Activated T-cell treated with anti-CD3 and anti-CD28 coated beads for 1 hour (primary cell): ENCODE results near the gene VAPB.
A peak's percentile ranks its signal among the peaks of the same experiment; 100 is the strongest.

ENCODE experiments used
- DNase-seq: peaks from one replicate; pipeline ENCODE4 v3.0.0-alpha.2; 2020; ENCODE audit warnings: low read depth

The VAPB gene

GRCh38 chr20:58378704-58379103, 10.3 kb upstream of the VAPB start:
- no peak for DNase-seq

GRCh38 chr20:58381627-58382026, 7.4 kb upstream of the VAPB start:
- DNase-seq = no peak

GRCh38 chr20:58382096-58382495, 6.9 kb upstream of the VAPB start:
- DNase-seq = no peak

DNA sequence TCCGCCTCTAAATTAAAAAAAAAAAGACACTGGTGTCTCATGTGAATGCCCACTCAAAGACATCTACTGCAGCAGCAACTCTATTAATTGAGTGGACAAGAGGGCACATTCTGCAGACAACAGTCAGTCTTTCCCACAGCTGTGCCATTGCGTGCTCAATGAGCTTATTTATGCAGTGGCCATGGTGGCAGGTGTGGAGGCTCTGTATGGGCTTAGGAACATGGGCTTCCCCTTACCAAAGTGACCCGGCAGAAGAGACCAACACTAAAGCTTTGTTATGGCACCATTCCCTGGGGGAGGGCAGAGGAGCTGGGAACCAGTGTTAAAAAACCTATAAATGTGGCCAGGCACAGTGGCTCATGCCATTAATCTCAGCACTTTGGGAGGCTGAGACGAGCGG, 4.2 kb upstream of the VAPB start:
- no peak for DNase-seq

DNA sequence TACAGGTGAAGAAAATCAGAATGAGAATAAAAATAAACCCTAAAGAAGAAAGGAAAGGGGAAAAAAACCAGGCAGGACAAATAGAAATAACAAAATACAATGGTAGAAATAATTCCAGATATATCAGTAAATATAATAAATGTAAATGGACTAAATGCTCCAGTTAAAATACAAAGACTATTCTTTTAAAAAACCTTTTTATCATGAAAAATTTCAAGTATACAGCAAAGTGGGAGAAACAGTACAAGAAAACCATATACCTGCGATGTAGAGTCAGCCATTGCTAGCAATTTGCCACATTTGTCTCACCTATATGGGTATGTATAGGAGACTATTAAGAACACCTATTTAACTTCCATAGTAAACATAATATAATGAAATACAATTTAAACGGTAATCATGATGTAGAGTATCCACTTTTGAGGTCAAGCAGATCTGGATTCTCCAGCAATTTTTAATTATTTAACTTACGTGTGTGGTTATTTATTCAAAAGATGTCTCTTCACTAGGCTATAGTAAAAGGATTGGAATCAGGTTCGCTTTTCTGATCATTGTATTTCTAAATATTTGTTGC, 914 bp upstream of the VAPB start:
- DNase-seq = no peak

GRCh38 chr20:58389324-58389967, 417 bp downstream of the VAPB start:
- peak; percentile 6 for DNase-seq

DNA sequence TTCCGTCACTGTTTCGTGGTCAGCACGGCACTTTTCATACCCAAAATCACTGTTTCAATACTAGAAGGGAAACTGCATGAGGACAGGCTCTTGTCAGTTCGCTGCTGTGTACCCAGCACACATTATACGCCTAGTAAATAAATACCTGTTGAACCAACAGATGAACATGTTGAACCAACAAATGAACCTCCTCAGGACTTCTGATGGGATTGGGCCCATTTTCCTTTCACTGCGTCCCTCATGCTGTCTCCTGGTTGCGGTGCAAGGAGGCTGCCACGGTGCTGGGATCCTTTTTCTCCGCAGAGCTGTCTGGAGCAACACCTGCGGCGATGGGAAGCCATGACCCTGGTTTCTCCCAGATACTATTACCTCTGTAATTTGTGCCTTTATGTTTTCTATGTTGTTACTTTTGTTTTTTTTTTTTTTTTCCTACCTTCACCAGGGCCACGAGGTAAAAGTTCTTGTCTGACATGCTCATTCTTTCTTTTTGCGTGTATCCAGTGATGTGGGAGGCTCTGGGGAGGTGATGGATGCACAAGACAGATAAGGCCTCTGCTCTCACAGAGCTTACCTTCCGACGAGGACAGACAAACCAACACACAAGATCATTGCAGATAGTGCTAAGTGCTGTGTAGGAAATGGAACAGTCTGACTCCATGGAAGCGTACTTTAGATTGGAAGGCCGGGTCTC, 1.1 kb downstream of the VAPB start:
- DNase-seq = no peak

DNA sequence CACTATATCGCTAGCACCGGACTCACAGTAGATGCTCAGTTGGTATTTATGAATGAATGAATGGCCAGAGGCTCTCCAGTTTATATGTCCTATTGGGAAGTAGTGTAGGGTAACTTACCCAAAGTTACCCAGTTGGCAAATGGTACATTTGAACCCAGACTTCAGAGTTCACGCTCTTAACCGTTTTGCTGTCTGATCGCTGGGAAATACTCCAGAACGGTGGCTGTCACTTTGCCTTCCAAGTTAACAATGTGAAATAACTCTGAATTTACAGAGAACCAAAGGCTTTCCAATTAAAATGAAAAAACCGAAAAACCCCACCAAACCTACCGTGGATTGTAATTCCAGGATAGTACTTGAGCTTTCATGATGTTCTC, 1.6 kb downstream of the VAPB start:
- DNase-seq = no peak

- no peak for DNase-seq
Observed at GRCh38 chr20:58392286-58392685, 3.3 kb downstream of the VAPB start.

DNA sequence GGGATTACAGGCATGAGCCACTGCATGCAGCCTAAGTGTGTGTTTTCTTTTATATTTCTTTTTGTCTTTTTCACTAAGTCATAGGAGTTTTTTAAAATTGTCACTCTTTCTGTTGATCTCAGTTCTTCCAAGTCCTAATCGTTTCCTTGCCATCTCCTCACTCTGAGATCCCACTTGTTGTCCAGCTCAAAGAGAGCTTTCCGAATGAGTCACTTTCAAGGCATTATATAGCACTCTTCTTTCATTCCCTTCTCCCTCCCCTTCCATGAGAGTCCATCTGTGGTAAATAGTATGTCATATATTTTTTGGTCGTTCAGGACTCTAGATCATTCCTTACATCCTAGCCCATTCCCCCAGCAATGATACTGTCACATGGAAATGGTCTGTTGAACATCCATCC, 4.3 kb downstream of the VAPB start:
- no peak for DNase-seq

- no peak for DNase-seq
Observed at GRCh38 chr20:58394801-58395200, 5.8 kb downstream of the VAPB start.

DNA sequence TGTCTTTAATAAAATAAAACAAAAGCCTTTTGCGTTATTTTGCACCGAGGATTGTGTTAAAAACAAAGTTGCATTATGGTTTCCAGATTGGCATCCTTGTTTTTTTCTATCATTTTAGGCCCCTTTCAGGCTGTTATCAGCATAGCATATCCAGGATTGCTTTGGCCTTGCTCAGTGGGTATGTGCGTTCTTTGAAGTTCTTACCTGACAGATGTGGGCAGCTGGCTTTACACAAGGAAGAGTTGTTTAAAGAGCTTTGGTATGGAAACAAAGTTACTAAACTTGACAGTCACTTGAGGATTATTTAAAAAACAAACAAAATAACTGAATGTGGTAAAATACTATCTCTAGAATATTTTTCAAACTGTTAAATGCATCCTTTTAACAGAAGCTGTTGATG, 6.6 kb downstream of the VAPB start:
- no peak for DNase-seq

DNA sequence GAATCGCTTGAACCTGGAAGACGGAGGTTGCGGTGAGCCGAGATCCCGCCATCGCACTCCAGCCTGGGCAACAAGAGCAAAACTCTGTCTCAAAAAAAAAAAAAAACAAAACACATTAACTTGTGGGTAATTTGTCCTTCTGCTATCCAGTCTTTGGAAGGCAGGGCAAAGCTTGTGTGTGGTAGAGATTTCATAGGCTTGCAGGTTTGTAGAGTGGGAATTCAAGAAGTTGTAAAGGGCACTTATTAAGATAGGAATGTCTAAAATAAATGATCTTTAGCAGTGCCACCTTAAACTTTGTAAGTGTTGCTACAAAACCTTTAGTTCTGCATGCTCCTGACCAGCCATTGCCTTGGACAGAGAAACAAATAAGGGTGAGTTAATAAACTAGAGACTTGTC, 8.4 kb downstream of the VAPB start:
- no peak for DNase-seq

GRCh38 chr20:58398254-58398653, 9.2 kb downstream of the VAPB start:
- DNase-seq = no peak

GRCh38 chr20:58399926-58400325, 10.9 kb downstream of the VAPB start:
- no peak for DNase-seq

DNA sequence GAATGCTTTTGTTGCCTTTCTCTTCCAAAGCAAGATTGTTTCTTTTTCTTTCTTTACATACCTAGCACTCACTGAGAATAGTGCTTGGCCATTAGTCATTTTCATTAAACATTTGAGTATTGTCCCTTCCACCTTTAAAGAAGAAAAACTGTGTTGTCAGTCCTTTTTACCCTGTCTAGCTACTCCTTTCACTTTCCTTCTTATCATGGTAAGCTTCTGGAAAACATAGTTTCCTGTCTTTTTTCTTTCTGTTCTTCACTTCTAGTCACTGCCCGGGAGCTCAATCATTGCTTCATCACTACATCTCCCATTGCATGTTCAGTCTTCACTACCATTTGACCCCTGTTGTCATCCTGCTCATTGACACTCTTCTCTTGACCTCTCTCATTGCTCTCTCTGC, 12.1 kb downstream of the VAPB start:
- no peak for DNase-seq

GRCh38 chr20:58402305-58402704, 13.3 kb downstream of the VAPB start:
- no peak for DNase-seq

- DNase-seq = no peak
Observed at GRCh38 chr20:58402827-58403226, 13.8 kb downstream of the VAPB start.

DNA sequence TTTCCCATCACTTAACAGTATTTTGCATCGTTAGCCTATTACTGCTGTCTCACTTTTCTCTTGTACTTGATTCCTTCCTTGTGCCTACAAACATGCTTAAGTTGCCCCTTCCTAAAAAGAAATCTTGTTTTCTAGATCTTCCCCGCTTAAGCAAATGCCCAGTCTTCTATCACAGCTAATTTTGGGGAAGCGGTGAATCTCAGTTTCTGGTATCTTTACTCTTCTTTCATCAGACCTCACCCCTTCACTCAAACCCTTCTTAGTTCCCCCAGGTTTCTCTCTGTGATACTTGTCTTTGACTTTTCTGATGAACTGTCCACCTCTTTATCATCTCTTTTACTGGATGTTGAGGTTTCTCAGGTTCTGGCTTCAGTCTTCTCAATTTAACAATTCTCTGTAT, 14.2 kb downstream of the VAPB start:
- DNase-seq = no peak

- no peak for DNase-seq
Observed at GRCh38 chr20:58405504-58406291, 16.7 kb downstream of the VAPB start.

DNA sequence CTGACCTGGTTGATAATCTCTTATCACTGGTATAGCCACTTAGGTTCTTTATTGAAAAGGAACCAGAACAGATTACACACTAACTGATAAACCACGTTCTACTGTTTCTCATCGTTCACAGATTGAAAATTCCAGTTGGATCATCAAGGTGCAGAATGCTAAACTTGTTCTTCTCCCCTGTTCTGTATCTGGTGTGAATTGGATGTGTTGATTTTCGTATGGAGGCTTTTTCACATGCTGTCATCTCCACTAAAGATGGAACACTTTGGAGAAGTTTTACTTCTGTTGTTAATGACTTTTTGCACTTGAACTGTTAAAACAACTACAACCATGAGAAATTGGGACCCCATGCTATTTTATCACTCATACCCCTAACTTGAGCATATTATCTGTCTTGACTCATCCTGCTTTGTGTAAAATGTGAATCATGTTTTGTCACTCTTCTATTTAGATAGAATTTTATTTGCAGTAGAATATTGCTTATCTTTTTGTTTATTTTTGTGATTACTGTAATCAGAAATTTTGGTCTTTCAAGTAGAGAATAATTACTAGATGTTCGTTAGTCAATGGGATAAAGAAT, 17.5 kb downstream of the VAPB start:
- no peak for DNase-seq

DNA sequence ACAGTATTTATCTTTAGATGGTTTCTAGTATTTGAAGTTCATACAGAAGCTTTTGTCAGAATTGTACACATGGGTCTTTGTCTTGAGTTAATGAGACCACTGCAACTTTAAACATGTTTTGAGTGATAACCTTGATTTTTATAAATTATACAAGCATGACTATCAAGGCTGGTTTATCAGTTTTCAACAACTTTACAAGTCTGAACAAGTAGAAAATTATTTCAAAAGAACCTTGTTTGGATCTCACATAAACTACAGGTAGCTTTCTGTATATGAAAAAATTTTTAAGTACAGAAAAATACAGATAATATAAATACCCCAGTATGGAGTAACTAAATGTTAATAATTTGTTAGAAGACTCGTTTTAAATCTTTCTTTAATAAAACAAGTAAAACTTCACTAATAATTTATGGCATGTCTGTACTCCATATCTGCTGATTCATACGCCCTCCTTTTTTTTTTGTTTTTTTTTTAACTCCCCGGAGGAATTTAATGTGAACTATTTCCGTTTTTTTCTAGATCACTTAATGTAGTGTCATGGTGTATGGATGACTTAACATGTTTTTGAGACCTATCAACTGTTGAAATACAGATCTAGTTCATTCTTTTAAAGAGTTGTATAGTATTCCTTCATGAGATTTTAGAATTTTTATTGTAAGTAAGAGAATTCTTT, 18.3 kb downstream of the VAPB start:
- DNase-seq = no peak
